GM19324 (cell line): ENCODE data around the gene KLHL6.

Experiments used
- ATAC-seq: cut with Tn5 transposase; IDR thresholded peaks from one replicate; pipeline ENCODE4 v1.9.1; 2021; ENCODE audit warnings: mild to moderate bottlenecking, moderate library complexity; ENCODE audit not compliant: unreplicated experiment, low FRiP score

KLHL6 gene

DNA sequence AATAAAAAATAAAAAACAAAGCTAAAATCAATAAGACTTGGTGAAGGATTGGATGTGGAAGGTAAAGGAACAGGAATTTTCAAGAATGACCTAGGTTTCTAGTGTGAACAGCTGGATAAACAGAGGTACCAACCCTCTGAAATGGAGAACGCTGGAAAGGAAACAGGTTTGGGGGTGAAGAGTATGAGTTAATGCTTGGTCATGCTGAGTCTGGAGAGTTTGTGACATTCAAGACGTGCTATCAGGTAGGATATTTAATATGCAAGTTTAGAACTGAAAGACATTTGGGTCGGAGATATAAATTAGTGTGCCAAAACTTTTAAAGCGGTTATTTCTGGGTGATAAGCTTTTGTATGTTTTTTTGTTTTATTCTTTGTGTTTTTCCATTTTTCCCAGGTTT is 11.4 kb upstream of the KLHL6 start:
- no peak for ATAC-seq

DNA sequence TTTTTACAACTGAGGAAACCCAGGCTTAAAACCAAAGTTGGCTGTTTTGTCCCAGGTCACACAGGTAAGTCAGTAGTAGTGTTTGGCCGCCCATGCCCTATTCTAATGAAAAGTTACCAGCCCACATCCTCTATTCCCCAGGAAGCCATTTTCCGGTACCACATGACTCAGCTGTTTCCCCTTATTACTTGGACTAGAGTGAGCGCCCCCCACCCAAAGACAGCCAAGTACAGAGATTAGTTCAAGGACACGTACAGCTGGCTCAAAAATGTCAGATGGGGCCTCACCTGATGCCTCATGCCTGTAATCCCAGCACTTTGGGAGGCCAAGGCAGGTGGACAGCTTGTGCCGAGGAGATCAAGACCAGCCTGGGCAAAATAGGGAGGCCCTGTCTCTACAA is 8.5 kb upstream of the KLHL6 start:
- no peak for ATAC-seq

DNA sequence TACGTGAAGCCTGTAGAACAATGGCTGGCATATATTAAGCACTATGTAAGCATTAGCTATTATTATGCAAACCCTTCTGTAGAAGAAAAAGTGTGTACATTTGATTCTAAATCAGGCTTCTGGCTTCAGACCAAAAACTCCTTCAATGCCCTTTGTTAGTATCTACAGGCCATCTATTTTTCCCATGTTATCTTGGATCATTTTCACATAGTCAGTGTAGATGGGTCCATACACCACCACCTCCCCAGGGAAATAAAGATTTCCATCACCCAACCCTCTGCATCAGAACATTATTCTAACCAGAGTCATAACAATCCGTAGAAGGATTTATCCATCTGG is 8.0 kb upstream of the KLHL6 start:
- no peak for ATAC-seq

DNA sequence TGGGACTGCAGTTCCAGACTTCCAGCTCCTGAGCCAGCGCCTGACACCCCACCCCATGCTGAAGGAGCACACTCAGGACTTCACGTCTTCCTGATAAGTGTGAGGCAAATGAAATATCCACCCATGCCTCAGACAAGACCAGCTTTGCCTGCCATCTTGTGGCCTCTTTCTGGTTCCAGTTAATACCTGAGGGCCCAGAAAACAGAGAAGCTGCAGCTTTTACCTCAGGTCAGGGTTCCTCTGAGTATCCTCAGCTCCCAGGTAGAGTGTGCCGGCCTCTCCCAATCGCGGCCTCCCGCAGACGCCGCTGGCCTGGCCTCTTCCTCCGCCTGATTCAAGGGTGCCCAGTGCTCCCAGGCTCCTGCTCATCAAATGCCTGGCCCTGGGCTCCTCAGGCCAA is 5.1 kb upstream of the KLHL6 start:
- ATAC-seq: no peak

DNA sequence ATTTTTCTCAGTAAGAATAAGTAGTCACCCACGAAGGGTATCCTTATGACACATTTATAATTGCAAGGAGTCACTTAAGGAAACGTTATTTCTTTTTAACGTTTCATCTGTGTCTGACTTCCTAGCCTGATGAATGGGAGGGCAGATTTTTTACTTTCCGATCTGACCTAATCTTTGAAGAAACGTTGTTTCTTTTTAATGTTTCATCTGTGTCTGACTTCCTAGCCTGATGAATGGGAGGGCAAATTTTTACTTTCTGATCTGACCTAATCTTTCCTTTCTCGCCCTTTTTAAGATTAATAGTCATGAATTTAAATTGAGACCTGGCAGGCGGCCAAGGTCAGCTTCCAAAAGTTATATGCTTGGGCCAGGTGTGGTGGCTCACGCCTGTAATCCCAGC is 3.0 kb upstream of the KLHL6 start:
- no peak for ATAC-seq

DNA sequence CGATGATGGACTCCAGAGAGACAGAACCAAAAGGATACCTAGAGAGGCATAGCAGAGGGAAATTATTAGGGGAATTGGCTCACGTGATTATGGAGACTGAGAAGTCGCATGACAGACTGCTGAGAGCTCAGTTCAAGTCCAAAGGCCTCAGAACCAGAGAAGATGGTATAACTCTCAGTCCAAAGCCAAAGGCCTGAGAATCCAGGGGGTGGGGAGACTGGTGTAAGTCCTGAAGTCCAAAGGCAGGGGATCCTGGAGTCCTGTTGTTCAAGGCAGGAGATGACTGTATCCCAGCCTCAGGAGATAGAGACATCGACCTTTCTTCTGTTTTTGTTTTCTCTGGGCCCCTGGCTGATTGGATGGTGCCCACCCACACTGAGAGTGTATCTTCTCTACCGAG is 1.2 kb upstream of the KLHL6 start:
- no peak for ATAC-seq

DNA sequence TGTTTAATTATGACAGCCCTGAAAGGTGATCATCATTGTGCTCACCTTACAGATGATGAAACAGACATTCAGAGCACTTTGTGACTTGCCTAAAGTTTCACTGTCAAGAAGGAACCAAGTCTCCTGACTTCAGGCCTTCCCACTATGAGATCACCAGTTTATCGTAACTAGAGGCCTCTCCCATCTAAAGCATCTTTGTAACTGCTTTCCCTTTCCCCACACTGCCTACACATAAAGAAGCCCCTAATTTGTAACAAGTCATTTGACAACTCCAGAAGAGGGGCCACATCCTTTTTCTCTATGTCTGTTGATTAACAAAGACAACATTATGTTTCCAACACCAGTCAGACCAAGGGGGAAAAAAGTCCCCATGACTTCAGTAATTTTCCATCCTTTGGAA is 1.1 kb downstream of the KLHL6 start:
- no peak for ATAC-seq

DNA sequence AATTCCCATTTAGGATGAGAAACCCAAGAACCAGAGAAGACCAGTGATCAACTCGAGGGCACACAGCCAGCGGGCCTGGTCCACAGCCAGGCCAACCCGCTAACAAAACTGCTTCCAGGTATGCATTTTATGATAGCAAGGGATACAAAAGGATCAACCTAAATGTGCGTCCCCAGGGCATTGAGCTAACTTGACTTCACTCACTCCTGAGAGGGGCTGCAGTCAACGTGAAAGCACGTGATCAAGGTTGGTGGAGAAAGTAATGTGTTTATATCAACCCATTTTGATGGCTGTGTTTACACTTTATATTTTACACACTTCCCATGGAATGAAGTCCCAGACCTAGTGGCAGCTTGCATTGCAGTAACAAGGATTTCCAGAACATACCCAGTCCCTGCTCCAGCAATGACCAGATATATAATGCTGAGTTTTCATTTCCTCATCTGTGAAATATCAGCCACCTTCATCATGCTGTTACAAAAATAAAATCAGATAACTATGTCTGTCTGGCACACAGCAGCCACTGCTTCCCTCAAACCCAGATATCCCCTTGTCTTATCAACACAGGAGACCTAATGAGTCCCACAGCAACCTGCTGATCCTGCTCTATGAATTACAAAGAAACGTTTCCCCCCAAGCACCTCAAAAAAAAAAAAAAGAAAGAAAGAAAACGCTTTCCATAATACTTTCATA is 2.0 kb downstream of the KLHL6 start:
- ATAC-seq: no peak

DNA sequence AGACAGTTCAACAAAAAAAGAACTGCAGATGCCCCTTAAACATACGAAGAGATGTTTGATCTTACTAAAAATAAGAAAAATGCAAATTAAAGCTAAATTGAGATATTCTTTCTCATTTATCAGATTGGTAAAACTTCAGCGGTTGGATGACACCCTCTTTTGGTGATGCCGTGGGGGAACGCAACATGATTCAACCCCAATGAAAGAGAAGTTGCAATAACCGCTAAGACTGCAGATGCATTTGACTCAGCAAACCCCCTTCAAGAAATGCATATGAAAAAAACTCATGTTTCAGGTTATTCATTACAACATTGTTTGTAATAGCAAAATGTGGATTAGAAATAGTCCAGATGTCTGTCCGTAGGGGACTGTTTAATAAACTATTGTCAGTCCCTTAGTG is 3.6 kb downstream of the KLHL6 start:
- no peak for ATAC-seq

DNA sequence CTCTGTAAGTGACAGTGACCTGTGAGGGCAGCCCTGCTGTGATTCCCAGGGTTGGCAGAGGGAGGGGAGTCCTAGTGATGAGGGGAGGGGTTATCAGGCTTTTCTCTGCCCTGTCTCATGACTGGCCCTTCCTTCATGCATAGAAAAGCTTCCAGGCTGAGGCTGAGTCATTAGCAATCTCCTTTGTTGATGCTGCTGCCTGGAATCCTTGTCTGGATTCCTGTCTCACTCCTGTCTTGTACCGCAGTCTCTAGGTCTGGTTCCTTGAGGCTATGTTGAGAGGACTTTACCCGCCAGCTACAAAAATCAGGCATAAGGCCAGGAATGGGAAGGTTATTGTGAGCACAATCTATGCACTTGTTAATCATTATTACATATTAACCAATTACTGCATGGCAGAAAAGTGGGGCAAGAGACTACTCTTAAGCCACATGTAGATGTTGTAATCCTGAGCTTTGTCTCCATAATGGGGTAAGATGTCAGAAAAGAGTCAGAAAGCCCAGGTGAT is 7.2 kb downstream of the KLHL6 start:
- no peak for ATAC-seq

DNA sequence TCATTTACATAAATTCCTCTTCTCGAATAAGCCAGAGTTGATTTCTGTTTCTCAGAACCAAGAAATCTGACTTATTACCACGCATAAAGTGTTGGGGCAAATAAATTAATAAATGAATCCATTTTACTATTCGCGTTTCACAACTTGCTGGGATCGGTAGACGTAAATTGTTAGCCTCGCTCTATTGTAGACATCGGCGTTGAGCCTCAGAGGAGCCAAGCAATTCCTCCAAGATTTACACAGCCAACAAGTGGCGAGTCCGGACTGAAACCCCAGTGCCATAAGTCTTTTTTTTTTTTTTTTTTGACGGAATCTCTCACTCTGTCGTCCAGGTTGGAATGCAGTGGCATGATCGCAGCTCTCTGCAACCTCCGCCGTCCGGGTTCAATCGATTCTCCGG is 8.9 kb downstream of the KLHL6 start:
- ATAC-seq: no peak

DNA sequence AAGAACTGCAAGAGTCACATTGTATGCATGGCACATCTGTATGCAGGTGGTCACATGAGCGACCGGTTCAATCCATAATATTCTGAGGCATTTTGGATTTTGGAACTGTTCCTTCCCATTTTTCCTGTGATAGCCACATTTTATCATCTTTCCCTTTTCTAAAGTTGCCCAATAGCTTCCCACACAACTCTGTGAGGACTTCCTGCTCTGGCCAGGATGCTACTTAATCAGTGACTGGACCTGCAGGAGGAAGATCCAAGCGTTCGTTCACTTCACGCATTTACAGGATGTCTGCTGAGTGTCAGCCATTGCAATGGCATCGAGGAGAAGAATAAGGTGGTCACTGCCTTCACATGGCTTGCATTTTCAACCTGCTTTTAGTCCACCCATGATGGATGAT is 9.8 kb downstream of the KLHL6 start:
- ATAC-seq: no peak

DNA sequence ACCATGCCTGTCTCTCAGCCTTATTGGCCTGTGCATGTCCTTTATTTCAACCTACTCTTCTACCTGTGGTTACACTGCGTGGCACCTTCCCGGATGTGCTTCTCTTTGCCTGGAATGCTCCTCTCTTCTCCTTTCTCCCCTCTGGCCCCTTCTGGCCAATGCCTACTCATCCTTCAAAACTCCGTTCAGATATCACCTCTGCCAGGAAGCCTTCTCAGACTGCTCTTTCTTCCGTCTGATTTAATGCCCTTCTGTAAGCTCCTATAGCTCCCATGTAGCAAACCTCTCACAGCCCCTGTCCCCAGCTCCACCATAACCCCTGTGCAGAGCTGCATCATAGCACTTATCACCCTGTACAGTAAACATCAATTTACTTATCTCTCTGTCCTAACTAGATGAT is 13.2 kb downstream of the KLHL6 start:
- no peak for ATAC-seq

DNA sequence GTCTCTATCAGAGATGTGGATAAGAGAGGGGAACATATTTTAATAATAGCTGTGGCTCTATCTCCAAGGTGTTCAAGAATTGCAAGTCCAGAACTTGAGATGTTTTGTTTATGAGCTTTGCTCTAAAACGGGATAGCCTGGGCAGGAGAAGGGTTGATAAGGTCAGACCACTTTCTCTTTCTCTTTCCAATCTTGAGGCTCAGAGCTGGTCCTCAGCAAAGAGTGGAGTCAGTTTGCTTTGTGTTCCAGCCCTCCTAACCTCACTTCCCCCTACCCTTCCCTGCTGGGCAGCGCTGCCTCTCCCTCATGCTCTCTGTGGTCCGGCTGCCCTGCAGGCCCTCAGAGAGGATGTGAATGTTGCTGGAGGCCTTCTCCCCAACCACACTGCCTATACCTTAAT is 13.8 kb downstream of the KLHL6 start:
- ATAC-seq: no peak

DNA sequence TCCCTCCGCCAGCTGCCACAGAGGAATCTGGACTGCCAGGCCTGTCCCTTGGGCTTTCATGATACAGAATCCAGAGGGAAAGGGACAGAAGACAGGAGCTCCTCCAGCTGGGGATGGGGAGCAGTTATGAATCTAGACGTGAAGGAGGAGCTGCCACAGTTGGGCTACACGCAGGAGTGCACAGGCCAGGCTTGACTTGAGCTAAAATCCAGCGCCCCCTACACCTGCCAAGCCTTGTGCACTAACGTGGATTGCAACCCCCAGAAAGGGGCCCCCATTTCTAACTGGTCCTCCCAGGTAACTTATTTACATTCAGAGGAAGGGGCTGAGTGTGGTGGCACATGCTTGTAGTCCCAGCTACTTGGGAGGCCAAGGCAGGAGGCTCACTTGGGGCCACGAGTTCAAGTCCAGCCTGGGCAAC is 14.3 kb downstream of the KLHL6 start:
- ATAC-seq: no peak

DNA sequence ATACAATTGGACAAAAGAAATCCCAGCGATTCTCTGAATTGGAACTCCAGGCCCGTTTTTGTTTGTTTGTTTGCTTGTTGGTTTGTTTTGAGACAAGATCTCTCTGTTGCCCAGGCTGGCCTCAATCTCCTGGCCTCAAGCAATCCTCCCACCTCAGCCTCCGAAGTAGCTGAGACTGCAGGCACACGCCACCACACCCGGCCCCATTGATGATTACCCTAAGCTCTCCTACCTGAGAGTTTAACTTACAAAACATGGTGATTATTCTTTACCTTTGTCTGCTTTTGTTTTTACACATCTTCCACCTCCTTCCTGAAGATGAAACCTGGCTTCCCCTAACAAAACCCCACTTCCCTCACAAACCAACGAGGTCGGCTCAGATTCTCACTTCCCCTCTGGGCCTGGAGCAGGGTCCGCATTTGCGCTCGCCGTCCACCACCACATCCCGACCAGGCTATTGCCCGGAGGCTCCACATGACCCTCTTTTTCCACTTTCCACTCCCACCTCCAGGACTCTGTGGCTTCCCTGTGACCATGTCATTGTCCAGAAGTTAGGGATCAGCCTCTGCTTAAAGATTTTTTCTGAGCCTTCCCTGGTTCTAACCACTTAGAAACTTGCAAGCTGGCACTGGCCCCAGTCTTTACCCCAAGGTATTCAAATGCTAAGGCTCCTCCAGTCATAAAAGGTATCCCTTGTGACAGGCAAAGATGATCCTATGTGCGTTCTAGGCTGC is 14.8 kb downstream of the KLHL6 start:
- ATAC-seq: no peak

DNA sequence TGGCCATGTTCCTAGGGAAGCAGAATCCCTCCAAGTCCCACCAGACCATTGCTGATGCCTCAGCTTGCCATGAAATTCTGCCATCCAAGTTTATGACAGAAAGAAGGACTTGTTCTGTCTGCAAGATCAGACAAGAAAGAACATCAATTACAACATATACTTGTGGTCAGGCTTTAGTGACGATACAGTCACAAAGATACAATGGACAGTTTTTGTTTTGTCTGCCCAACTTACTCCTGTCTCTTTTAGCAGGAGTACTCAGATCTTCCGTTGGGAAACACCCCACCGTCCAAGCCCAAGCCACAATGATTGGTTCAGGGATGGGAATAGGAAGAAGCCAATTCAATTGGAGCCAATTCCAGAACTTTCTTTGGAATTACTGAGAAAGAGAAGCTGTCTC is 15.7 kb downstream of the KLHL6 start:
- ATAC-seq: no peak

DNA sequence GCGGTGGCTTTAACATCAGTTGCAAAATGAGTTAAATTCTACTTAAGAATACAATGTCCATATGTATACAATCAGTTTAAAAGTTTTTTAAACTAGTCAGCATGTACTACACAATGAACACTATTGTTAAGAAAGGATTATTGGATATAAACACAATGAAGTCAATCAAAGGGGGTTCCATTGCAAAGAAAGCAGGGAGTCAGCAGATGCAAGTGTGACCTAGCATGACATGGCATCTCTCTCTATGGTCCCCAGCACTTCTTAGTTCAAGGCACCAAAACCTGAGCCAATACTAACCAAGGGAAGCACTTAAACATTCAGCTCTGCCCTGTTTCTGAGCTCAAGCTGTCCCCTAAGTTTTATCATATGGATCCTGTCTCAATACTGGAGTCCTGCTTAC is 17.0 kb downstream of the KLHL6 start:
- ATAC-seq: no peak

DNA sequence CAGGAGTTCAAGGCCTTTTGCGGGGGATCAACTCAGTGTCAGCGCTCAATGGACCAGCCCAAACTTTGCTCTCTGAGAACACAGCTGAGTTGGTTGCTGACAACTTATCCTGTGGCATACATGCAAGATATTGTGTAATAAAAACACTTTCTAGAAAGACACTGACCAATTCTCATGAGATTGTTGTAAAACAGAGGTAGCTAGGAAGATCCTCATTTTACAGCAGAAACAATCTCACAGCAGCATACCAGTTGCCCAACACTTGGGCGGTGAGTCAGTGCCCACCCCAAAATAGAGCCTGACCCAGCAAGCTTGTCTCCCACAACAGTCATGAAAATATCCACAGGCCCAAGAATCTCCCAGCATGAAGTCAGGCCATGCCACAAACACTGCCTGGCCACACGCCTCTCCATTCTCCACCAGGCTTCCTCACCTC is 18.2 kb downstream of the KLHL6 start:
- ATAC-seq: no peak

DNA sequence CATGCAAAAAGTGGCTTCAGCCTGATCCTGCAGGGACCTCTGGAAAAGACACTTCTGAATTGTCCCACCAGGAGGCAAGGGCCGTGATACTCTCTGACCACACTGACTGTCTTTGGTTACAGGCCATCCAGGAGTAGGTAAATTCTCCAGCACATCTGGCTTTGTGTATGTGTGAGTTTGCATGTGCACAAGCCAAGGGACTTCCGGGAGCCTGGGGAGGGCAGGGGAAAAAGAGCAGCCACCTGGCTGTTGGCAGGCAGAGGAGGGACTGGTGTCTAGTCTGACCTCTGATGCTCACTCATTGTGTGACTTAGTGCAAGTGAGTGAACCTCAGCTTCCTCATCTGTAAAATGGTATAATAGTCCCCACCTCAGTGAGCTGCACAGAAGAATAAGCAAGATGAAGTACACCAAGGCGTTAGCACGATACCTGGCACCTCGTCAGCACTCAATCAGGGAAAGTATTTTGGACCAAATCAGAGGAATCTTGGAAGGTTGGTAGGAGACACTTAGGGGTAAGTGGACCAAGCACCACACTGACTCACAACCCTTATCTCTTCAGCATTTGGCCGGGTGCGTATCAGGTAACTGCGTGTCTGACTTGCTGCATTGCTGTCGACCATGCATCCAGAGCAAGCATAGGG is 19.1 kb downstream of the KLHL6 start:
- no peak for ATAC-seq

DNA sequence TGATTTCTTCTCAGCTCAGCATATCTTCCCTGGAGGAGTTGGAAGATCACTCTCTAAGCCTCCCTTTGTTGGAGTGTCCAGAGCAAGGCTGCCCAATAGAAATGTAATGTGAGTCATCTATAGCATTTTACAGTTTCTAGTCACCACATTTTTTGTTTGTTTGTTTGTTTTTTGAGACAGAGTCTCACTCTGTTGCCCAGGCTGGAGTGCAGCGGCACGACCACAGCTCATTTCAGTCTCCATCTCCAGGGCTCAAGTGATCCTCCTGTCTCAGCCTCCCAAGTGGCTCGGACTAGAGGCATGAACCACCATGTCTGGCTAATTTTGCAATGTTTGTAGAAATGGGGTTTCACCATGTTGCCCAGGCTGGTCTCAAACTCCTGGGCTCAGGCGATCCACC is 21.3 kb downstream of the KLHL6 start:
- ATAC-seq: no peak
